T-helper 9 cell (primary cell): Measurements from ENCODE around the gene LRRC75A.

Experiments
- DNase-seq: peaks from one replicate; pipeline ENCODE4 v3.0.0-alpha.2; 2020

LRRC75A gene

DNA sequence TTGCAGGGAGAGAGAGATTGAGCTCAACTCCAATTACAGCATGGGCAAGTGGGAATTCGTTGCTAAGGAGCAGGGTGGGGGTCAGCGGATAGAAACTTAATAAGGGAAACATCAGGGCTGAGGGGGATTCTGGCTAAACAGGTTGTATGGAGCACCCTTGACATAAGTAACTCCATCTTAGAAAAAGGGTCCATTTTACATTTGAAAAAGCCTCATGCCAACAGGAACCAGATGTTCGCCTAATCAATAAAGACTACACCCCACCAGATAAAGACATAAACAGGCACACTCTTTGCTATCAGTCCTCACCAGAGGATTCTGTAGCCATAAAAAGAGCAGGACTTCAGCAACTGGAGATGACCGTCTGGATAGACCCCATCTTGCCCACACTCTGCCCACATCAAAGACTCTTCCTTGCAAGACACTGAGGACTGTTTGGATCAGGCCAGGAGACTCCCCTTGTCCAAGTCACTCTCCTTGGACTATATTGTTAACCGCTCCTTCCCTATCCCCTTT lies 1.6 kb upstream of the LRRC75A start:
- DNase-seq, result no peak

DNA sequence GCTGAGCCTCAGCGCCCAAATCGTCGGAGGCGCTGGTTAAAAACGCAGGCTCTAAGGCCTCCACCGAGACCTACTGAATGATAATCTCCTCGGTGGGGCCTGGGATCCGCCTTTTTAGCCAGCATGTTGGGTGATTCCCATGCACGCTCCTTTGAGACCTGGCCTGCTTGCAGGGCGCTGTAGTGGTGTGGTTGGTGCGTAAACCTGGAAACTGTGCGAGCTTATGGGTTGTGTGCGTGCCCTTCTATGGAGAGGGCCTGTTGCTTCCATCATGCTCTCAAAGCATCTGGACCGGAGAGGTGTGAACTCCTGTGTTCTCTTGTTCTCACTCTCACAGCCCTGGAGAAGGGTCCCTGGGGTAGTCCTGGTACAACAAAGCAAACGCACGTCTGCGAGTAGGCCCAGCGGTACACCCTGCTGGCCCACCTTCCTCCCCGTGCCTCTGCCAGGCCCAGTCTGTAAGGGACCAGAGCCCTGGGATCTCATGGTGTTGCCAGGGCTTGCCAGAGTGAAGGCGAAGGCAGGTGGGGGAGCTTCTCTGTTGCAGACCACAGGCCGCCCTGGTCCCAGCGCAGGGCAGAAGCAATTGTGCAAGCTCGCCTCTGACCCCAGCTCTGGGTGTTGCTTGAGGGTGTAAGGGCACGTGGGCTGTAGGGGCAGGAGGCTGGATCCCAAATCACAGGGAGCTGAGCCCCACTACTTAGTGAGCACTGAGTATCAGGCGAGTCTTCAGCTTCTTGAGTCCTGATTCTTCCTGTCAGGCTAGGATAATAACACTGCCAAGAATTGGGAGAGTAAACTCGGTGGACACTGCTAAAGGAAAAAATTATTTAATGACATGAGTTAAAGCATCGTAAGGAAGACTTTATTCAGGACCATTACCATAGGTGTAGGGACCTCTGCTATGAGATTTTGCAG lies 879 bp upstream of the LRRC75A start:
- no peak for DNase-seq

DNA sequence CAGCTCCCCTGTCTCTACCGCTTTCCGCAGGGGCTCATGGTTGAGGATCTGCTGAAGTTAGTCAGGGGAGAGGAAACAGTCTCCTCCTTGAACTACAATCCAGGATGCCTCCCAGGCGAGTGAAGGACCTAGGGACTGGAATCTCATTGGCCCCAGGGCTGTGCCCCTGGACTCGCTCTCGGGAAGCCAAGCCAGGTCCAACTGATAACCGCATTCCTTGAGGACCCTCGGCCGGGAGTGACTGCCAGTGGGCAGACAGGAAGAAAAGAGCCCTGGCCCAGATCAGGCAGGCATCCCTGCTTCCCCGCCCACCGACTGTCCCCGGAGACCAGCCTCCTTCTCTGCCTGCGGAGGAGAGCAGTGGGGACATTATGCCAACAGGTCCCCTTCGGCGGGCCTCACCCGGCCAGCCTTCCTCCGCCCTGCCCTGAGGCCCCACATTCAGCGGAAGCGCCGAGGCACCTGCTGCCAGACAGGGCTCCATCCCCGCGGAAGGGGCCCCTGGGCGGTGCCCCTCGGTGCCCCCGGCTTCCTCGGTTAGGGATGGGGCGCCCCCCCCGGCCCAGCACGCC lies 776 bp downstream of the LRRC75A start:
- peak; percentile 7 for DNase-seq

DNA sequence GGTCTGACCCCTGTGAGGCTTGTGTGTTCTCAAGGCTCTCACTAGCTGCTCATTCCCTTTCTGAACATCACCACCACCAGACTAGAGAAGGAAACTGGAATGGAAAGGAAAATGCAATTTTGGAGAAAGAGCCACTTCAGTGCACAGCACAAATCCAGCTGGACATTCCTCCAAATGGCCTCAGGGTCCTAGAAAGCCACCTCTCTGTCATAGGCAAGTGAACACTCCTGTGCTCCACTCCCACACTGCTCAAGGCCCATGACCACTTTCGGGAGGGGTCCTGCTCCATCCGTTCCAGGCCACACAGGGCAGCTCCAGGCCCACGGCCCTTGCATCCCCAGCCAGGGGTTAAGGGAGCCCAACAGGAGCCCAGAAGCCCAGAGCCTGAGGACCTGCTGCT lies 2.6 kb downstream of the LRRC75A start:
- DNase-seq, result no peak

DNA sequence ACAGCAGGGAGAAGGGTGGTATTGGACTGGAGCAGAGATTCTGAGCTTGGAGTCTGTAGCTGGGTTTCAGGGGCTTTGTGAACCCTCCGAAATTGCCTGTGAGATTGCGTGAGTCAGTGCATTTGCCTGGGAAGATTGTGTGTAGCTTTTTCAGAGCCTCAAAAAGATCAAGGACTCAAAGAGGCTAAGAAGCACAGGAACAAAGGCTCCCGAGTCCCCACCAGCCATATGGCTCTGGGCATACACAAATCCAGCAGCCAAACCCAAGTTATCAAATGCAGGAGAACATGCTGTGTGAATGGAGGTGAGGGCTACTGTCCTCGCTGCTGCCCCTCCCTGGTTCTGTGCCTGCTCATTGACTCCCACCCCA lies 3.0 kb downstream of the LRRC75A start:
- no peak for DNase-seq

DNA sequence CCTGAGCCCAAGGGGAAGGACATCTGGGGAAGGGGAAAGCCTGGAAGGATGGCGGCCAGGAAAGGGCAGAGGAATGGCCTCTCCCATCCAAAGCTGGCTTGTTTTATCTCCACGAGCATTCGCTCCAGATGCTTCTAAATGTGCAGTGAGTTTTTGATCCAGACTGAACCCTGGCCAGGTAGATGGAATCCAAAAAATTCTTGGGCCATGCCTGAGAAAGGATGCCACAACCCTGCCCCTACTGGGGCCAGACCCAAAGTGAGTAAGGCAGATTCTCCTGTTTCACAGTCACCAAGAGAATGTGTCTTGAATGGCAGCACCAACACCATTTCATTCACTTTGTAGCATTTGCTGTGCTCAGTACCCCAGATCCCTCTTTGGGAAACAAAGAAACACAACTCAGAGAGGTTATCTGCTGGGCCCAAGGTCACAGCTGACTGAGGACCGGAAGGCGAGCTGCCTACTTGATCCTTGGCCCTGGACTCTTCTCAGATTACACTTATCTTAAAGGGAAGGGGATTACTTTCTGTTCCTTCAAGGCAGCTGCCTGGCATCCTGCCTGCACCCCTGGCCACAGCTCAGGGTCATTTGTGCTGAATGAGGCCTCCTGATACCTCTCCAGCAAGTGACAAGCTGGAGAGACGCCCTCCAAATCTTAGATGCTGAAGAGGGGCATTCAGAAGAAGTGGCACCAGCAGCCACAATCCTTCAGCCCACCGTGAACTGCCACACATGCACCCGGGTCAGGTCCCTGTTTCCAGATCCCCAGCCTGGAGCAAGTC lies 3.6 kb downstream of the LRRC75A start:
- DNase-seq, result no peak

DNA sequence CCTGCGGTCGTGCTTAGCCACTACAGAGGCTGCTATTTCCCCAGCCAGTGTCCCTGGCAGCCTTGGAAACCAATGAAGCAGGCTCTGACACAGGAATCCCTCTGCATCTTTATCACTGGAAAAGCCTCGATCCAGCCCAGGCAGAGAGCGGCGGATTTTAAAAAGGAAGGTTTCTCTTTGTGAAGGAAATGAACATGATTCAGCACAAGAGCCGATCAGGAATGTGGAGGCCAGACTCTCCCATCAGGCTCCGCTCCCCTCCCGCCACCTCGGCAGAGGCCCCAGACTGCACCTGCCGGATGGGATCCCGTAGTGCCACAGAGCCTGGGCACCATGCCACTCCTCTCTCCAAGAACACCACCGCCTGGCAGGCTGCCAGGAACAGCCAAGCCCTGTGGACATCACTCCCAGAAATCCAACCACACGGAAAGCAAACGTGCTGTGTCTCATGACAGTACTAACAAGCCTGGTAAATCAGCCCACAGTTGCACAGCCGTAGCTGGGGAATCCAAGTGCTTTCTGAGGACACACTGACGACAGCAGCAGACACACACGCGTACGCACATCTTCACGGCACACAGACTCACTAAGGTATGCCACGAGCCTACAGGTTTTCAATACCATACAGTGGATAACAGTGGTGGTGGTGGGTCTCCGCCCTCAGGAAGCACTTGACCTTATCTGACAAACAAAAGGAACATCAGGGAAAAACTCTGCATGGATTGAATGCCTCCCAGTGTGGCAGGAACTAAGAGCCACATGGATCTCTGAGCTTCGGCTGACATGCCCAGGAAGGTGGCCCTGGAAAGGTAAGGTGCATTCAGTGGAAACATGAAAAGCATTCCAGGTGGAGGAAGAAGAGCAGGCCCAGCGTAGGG lies 5.4 kb downstream of the LRRC75A start:
- no peak for DNase-seq

DNA sequence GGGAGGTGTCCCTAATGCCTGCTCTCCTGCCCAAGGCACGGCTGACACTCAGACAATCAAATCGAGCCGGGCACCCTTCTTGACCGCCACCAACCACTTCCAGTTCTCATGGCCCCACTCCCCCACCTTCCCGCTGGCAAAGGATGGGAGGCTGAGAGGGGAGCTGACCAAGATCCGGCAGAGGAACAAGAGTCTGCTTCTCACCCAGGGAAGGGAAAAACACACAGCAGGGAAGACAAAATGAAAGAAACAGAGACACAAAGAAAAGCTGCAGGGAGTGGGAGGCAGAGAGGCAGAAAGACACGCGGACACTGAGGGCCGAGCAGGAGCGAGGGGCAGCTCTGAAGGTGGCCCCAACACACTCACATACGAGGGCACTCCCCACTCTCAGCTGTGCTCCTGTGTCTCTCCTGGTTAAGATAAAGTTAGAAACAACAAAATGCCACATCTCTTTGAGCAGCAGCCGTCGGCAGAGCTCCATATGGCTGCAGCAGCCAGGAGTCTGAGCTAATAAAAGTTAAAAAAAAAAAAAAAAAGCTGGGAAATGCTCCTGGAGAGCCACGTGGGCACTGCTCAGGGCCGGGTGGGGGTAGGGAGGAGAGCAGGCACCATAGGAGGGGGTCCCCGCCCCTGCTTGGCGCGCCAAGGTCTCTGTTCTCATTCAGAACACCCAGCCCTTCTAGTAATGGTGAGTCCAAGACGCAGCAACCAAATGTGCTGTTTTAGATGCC lies 7.4 kb downstream of the LRRC75A start:
- no peak for DNase-seq

DNA sequence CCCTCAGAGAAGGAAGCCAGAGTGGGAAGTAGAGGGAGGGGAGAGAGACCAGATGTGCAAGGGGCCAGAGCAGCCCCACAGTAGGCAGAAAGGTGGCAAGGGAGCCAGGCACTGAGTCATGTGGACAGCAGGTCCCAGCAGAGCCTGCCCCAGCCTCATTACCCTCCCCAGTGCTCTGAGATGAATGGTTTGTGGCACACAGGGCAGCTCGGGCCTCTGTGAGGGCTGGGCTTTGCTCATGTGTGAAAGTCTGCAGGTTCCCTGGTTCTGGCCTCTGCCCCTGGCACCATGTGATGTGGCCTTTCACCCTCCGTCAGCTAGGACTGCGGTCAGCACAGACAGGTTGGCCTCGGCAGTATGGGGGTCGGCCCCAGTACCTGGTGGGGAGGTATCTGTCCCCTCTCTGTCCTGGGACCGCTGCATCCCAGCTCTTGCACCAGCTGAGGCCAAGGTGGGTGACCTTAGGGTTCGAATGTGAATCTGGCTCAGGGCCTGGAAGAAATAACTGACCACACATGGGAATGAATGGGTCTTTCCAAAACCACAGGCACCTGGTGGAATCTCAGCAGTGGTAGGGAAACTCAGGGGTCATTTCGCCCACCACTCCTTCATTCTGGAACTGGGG lies 8.9 kb downstream of the LRRC75A start:
- DNase-seq, result no peak

DNA sequence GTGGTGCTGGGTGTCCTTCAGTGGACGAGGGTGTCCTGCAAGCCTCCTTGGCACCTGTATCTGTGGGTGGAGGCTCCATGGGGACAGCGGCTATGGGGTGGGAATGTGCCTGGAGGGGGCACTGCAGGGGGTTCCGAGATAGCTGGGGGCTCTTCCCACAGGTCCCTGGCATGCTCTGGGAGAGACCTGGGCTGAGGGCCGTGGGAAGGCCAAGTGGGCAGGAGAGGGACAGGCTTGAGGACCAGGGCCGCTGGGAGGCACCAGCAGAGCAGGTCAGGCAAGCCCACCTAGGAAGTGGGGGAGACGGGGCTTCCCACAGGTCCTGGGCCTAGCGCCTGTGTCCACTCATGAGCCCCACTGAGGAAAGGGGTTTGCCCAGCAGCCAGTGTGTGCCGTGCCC lies 9.7 kb downstream of the LRRC75A start:
- DNase-seq, result no peak

DNA sequence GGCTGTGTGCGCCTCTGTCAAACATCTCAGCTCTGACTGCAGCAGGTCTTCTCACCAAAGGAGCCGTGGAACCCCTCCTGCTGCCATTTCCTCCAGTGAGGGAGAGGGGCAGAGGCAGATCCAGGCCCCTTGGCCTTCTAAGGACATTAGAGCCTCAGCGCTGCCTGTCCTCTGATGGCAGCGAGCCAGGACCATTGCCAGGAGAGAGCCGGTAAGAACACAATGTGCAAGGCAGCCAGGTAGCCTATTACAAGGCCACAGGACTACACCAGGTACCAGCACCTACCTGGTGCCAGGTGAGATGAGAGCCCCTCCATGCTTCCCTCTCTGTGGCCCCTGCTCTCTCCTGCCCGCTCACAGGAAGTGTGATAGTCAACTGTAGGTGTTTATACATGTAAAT lies 11.0 kb downstream of the LRRC75A start:
- no peak for DNase-seq

DNA sequence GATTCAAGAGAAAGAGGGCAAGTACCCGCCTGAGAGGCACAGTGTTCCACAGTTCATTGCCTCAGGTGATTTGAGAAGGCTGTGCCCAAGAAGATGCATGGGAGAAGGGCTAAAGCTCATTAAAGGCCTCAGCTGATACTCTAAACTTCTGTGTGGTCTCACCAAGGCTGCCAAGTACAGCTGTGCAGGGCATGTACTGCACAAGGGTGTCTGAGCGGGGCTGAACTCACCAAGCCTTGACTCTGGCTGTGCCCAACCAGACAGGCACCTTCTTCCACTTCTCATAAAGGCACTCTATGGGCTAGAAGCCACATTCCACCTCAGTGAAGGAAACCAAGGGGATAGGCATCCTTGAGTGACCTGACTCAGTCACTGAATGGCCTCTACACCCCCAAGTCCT lies 12.7 kb downstream of the LRRC75A start:
- no peak for DNase-seq

DNA sequence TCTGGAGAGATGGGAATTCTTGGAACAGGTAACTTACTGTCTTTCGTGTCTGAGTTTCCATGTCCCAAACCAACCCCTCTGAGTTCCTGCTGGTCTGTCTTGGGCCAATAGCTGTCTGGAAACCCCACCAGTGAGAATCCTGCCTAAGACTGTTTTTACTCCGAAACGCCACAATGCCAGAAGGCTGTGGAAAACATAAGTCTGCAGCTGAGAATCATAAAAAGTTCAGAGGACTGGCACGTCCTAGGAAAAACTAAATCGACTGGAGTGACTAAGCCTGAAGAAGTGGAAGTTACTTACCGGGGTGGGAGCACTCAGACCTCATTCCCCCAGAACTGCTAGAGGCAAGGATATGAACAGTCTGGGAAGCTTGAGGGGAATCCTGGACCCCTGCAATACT lies 13.3 kb downstream of the LRRC75A start:
- DNase-seq, result no peak

DNA sequence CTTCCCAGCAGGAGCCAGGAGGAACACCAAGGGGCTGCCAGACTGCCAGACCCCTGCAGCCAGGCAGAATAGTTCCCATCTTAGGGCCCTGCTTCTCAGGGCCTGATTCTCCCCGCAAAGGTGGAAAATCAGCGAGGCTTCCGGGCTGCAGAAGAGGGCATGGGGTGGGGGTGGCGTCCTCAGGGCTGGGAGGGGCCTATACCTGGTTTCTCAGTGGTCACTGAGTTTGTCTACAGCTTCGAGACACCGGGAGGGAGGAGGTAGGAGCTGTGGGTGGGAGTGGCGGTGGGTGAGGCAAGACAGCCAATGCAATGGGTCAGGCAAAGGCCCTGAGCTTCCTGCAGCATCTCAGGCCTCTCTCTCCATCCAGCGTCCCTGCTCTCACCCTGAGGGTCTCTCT lies 14.3 kb downstream of the LRRC75A start:
- no peak for DNase-seq

DNA sequence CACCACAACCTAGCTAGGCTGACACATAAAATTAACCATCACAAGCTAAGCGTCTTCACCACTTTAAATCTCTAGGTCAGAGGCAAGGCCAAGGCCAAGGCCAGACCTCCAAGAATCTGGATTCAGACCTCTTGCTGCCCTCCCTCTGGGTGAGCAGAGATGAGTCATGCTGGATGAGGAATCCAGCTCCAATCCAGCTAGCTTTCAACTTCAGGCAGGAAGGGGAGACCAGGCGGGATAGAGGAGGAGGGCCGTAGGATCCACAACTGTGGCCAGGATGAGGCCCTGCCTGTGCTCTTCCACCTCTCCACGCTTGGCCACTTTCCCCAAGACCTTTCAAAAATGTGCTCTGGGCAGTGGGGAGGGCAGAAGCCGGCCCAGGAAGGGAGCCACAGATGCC lies 14.7 kb downstream of the LRRC75A start:
- no peak for DNase-seq

DNA sequence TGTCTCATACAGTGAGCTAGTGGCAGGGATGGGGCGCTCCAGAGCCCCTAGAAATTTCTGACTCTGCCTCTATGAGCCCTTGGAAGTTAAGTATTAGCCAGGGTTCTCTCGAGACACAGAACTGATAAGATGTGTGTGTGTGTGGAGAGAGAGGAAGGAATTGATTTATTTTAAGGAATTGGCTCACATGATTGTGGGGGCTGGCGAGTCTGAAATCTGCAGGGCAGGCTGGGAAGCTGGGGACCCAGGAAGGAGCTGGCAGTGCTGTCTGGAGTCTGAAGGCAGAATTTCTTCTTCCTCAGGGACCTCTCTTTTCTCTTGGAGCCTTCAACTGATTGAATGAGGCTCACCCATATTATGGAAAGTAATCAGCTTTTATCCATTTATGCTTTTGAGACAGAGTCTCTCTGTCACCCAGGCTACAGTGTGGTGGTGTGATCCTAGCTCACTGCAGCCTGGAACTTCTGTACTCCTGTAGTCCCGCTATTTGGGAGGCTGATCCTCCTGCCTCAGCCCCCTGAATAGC lies 16.8 kb downstream of the LRRC75A start:
- DNase-seq, result no peak

DNA sequence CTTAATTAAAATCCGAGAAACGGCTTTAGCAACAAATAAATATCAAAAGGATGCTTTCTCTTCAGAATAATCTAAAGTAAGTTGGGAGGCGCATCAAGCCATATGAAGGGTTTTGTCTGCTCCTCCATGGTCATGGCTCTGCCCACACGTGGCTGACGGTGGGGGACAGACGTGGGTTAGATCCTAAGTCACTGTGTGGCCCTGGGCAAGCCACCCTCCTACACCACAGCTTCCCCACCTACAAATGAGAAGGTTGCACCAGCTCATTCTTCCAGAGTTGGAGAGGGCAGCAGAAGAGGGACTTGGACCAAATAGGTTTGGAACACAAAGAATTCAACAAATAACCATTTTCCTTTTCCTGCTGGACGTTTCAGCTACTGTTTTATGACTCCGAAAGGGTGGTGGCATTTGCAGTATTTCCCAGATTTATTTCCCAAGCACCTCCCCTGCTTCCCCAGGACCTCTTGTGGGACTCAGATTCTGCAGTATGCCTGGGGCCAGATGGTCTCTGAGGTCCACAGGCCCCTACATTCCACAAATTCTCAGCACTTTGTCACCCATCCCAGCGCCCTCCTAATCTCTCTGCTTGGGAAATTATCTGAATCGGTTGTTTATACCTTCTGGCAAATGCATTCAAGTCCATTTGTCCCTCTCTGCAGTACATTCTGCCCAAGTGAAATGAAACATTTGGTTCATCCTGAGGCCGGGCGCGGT lies 17.8 kb downstream of the LRRC75A start:
- no peak for DNase-seq

DNA sequence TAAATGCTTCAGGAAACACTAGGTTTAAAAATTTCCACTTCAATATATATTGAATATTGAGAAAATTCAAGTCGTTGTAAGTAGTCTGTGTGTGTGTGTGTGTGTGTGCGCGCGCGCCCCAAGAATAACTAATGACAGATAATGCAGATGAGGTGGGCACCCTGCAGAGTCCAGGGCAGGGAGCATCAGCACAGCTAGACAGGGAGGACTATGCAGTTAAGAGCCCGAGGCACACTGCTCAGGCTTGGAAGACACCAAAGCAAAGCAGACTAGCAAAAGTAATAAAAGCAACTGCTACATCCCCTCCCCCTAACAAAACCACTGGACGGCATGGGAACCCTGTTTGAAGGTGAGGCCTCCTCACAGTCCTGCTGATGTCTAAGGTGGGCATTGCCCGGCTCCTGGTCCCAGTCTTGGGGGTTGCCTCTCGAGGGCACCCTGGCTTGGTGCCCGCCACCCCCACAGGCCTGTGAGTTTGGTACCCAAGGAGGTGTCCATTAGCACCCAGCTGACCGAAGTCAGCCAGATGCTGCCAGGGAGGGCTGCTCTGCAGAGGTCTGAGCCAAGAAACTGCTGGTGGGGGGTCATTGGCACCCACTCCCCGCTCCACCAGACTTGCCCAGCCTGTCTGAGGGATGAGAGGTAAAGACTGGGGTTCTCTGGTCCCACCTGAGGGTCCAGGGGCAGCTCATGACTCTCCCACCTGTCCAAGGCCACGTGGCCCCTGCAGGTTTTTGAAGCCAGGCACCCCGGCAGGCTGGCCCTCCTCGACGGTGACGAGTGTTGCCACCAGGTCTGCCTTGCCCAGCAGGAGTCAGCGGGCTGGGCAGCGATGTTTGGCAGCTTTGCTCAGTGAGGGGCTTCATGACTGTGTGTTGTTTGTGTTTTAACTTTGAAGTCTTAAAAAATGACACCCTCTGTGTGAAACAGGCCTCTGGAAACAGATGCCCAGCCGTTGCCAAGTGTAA lies 18.7 kb downstream of the LRRC75A start:
- no peak for DNase-seq

DNA sequence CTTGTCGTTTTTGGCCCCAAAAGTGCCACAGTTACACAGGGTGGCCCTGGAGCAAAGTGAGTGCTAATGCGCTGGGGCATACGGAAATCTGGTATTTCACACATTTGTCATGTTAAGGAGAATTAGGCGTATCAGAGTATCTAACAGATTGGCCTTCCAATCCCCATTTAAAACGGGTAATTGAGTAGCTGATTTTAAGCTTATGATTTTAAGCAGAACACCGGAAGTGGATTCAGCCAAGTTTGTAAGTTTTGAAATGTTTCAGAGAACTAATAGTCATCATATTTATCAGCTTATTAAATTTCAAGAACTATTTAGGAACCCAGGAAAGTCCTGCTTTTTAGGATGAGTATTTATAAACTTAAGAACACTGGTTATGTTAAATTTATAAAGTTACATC lies 19.5 kb downstream of the LRRC75A start:
- DNase-seq, result no peak
